ENCODE data around the gene MLPH. TPM values are rescaled to one million over a fixed set of nuclear protein-coding genes. Genes with fewer than 3 reads are reported as not detected.

MLPH gene
- total and polyA plus RNA-seq, 9 of the 15 experiments (the other 6 are each of a cell fraction or from before 2014, with no cell fraction given): 0.22 TPM; not detected in 8

DNA sequence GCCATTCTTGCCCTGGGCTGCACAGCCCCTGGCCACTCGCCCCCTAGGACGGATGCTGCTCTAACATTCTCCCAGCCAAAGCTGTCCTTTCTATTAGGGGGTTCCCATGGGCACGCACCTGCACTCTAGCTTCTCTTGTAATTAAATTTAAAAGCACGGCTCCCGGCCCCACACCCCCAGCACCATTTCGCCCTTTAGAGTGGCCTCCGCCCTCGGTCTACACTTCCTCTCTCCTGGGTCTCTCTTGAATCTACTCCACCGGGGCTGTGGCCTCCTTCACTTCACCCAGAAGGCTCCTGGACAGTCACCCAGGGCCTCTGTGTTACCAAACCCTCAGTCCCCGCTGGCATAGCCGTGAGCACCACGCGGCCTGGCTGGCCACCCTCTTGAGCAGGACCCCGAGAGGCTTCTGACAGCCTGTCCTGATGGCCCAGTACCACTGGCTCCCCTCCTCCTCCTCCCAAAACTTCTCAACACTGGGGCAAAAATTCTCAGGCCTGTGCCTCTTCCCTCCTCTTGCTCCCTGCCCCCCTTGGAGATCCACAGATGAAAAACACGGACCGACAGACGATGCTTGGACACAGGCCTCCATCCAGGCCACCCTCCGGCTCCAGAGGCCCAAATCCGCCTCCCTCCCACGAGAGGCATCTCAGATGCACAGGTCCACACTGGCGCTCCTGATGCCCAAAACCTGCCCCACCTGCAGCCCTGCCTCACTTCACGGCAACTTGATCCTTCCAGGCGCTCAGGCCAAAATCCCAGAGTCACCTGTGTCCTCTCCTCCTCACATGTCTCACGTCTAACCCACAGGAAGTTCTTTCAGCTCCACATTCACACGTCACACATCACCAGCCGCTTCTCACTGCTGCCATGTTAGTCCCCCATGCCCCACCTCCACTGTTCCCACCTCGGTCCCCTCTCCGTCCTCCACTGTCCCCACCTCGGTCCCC is 110.4 kb downstream of the MLPH start:
- ChIA-PET CTCF (ENCODE audit: low intra/inter-chr PET ratio) (no interaction called here), POLR2A (no interaction called here)
- Histone ChIP-seq H2AFZ (ENCODE audit: low read depth, low read length) (no peak overlapping the region), H3K9ac (ENCODE audit: insufficient read depth in 1 of 2, low read depth in 2 of 2, low read length in 2 of 2) (no peak overlapping the region), H3K9me3 (replicated peaks; ENCODE audit: control insufficient read depth, insufficient read depth, low read depth, low read length) (no peaks in the 10 kb centered on the region), H3K27me3 (ENCODE audit: control insufficient read depth in 2 of 2, insufficient read depth in 2 of 2, low read length in 2 of 2) (peaks cover 20 to 78% of the 10 kb centered on the region in 2 experiments; a peak in 4 of 5 replicates), H3K4me1 (replicated peaks in 1 of 2; ENCODE audit: control insufficient read depth in 2 of 2, insufficient read depth in 2 of 2, low read length in 2 of 2) (peaks cover 0 to 4% of the 10 kb centered on the region in 2 experiments; a peak in 1 of 5 replicates), H3K4me3 (no peak overlapping the region), H4K20me1 (replicated peaks; ENCODE audit: control insufficient read depth, insufficient read depth, low read length) (peaks cover 6% of the 10 kb centered on the region; the same call in 1 of the 2 replicates), H3K79me2 (ENCODE audit: control insufficient read depth, insufficient read depth, low read length) (no peaks in the 10 kb centered on the region), H3K27ac (ENCODE audit: extremely low read depth, low read depth, low read length) (no peak overlapping the region), H3K4me2 (ENCODE audit: insufficient read depth, low read length) (no peak overlapping the region), H3K36me3 (ENCODE audit: control insufficient read depth, insufficient read depth, low read length) (no peaks in the 10 kb centered on the region), H3K9me1 (ENCODE audit: control insufficient read depth, insufficient read depth, low read length) (no peaks in the 10 kb centered on the region)
- intact Hi-C loops (cut with micrococcal nuclease): no loop called here
- no peak for DNase-seq (ENCODE audit: extremely low read depth in 1 of 4, low spot score in 3 of 4)
- BruUV-seq (replicated peaks): no TSS peak
- no peak for TF ChIP-seq ZNF79 (CRISPR knock-in tag; IDR thresholded peaks at IDR 0.05; ENCODE audit: low read depth)
- TF ChIP-seq TBL1XR1 (IDR thresholded peaks at IDR 0.05; ENCODE audit: low read length in 2 of 2): no peak
- TF ChIP-seq HEY1 (CRISPR knock-in tag; IDR thresholded peaks at IDR 0.05; ENCODE audit: borderline replicate concordance): no peak
- TF ChIP-seq, protein P1, sequence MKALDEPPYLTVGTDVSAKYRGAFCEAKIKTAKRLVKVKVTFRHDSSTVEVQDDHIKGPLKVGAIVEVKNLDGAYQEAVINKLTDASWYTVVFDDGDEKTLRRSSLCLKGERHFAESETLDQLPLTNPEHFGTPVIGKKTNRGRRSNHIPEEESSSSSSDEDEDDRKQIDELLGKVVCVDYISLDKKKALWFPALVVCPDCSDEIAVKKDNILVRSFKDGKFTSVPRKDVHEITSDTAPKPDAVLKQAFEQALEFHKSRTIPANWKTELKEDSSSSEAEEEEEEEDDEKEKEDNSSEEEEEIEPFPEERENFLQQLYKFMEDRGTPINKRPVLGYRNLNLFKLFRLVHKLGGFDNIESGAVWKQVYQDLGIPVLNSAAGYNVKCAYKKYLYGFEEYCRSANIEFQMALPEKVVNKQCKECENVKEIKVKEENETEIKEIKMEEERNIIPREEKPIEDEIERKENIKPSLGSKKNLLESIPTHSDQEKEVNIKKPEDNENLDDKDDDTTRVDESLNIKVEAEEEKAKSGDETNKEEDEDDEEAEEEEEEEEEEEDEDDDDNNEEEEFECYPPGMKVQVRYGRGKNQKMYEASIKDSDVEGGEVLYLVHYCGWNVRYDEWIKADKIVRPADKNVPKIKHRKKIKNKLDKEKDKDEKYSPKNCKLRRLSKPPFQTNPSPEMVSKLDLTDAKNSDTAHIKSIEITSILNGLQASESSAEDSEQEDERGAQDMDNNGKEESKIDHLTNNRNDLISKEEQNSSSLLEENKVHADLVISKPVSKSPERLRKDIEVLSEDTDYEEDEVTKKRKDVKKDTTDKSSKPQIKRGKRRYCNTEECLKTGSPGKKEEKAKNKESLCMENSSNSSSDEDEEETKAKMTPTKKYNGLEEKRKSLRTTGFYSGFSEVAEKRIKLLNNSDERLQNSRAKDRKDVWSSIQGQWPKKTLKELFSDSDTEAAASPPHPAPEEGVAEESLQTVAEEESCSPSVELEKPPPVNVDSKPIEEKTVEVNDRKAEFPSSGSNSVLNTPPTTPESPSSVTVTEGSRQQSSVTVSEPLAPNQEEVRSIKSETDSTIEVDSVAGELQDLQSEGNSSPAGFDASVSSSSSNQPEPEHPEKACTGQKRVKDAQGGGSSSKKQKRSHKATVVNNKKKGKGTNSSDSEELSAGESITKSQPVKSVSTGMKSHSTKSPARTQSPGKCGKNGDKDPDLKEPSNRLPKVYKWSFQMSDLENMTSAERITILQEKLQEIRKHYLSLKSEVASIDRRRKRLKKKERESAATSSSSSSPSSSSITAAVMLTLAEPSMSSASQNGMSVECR (CRISPR knock-in tag; IDR thresholded peaks at IDR 0.05): no peak
- TF ChIP-seq, protein P2, sequence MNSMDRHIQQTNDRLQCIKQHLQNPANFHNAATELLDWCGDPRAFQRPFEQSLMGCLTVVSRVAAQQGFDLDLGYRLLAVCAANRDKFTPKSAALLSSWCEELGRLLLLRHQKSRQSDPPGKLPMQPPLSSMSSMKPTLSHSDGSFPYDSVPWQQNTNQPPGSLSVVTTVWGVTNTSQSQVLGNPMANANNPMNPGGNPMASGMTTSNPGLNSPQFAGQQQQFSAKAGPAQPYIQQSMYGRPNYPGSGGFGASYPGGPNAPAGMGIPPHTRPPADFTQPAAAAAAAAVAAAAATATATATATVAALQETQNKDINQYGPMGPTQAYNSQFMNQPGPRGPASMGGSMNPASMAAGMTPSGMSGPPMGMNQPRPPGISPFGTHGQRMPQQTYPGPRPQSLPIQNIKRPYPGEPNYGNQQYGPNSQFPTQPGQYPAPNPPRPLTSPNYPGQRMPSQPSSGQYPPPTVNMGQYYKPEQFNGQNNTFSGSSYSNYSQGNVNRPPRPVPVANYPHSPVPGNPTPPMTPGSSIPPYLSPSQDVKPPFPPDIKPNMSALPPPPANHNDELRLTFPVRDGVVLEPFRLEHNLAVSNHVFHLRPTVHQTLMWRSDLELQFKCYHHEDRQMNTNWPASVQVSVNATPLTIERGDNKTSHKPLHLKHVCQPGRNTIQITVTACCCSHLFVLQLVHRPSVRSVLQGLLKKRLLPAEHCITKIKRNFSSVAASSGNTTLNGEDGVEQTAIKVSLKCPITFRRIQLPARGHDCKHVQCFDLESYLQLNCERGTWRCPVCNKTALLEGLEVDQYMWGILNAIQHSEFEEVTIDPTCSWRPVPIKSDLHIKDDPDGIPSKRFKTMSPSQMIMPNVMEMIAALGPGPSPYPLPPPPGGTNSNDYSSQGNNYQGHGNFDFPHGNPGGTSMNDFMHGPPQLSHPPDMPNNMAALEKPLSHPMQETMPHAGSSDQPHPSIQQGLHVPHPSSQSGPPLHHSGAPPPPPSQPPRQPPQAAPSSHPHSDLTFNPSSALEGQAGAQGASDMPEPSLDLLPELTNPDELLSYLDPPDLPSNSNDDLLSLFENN (IDR thresholded peaks at IDR 0.05; ENCODE audit: low read depth in 2 of 2, low read length in 2 of 2): no peak
- TF ChIP-seq, protein P3, sequence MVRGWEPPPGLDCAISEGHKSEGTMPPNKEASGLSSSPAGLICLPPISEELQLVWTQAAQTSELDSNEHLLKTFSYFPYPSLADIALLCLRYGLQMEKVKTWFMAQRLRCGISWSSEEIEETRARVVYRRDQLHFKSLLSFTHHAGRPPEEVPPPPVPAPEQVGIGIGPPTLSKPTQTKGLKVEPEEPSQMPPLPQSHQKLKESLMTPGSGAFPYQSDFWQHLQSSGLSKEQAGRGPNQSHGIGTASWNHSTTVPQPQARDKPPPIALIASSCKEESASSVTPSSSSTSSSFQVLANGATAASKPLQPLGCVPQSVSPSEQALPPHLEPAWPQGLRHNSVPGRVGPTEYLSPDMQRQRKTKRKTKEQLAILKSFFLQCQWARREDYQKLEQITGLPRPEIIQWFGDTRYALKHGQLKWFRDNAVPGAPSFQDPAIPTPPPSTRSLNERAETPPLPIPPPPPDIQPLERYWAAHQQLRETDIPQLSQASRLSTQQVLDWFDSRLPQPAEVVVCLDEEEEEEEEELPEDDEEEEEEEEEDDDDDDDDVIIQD (CRISPR knock-in tag; IDR thresholded peaks at IDR 0.05): no peak
- in situ Hi-C loops (cut with MboI): no loop called here
- no peak for FAIRE-seq
- WGBS (ENCODE audit: insufficient coverage, low coverage, missing lambda C conversion rate): 5% methylated on average over 20 of the region's 29 CpGs
- ATAC-seq: no peak

All from K562 (cell line).